ENCODE measurements around the gene CCNJL.

CCNJL gene

DNA sequence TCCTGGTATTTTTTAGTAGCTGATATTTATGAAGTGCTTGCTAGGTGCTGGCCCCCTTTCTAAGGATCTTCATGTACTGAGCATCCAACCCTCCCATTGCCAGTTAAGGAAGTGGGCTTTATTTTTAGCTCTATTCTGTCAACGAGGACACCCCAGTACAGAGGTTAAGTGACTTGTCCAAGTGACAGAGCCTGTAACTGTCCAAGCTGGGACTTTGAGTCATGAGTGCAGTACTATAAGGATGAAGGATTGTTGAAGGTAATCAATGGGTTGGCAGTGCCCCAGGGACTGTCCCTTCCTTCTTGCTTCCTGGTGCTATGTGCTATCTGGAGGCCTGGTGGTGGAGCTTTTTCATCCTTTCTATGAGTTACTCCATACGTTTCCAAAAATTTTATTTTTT lies 101.0 kb downstream of the CCNJL start:
- DNase-seq = no peak

GRCh38 chr5:160210606-160211005 lies 101.8 kb downstream of the CCNJL start:
- no peak for DNase-seq

- DNase-seq = peak; percentile 83
Observed at GRCh38 chr5:160209917-160210316, 102.4 kb downstream of the CCNJL start.

GRCh38 chr5:160207061-160207460 lies 105.3 kb downstream of the CCNJL start:
- no peak for DNase-seq
